Measurements from ENCODE around the gene ANKRD33.

DNA sequence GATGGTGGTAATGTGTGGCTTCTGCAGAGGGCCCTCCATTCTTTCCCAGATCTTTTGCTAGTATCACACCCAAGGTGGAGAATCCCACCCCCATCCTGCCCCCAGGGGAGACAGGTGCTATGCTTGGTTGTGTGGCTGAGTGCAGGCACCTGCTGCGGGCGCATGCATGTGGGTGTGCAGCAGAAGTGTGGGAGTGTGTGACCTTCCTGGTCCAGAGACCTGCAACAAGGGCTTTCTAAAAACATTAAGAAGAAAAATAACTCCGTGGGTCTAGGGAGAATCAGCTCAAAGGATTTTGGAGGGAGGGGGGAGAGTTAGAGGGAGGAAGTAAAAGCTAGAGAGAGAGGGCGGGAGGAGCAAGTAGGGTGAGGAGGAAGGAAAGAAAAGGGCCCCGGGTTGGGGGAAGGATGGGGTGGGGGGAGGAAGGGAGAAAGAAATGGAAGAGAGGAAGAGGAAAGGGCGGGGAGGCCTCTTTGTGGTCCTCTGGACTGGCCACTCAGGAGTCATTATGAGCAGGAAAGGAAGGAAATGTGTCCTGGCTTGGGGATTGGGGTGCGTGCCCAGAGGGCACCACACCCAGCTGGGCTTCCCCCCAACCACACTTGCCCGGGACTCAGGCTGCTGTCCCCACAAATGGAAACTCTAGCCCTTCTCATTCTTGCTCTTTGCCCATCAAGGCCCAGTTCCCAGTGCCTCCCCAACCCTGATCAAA, 36.3 kb upstream of the ANKRD33 start:
- TF ChIP-seq POLR2A (IDR thresholded peaks at IDR 0.05; ENCODE audit: low read length) (no peak), GATA1 (IDR thresholded peaks at IDR 0.05; ENCODE audit: low read depth, low read length) (no peak)

Measured in erythroblast (primary cell).